IMR-90 (cell line): ENCODE results near the gene KLHL40. TPM values are rescaled to one million over a fixed set of nuclear protein-coding genes. Genes with fewer than 3 reads are reported as not detected.

ENCODE experiments used
- ATAC-seq: fragments of 200-7000 bp; cut with Tn5 transposase; 2 replicates; pipeline ENCODE4 v1.9.1; 2020; ENCODE audit warnings: low read depth, mild to moderate bottlenecking, moderate library complexity
- BruUV-seq: library from RNA; stranded (reverse); fragments of 400-500 nt; replicated peaks from 2 replicates; lab custom pipeline; 2021; lab: Mats Ljungman, UMichigan
- CTCF ChIA-PET: fragments of 300-600 bp; formaldehyde crosslinking; extraction: SDS; loops from one replicate; lab custom pipeline; 2021; ENCODE audit warnings: antibody characterized with exemption; lab: Yijun Ruan, JAX
- POLR2A ChIA-PET: fragments of 300-600 bp; sonication (Branson Sonifier 250); formaldehyde crosslinking; loops from one replicate; lab custom pipeline; 2022; ENCODE audit warnings: antibody characterized with exemption; ENCODE audit not compliant: unreplicated experiment; lab: Charles Lee
- DNase-seq: peaks from one replicate; pipeline ENCODE4 v3.0.0; 2013
- H2AFZ ChIP-seq: replicated peaks from 2 replicates; pipeline ENCODE3; 2013; ENCODE audit warnings: low read length, mild to moderate bottlenecking; ENCODE audit not compliant: poor library complexity
- H2AK5ac ChIP-seq: 2 replicates; pipeline ENCODE4 v1.6.1; 2013; ENCODE audit warnings: low read depth, low read length, inconsistent platforms
- H2AK9ac ChIP-seq: replicated peaks from 2 replicates; pipeline ENCODE3; 2013; ENCODE audit warnings: mild to moderate bottlenecking, low read depth, low read length, moderate library complexity; ENCODE audit not compliant: poor library complexity
- H2BK120ac ChIP-seq: 2 replicates; pipeline ENCODE4 v1.6.1; 2013; ENCODE audit warnings: low read depth, low read length, inconsistent platforms
- H2BK15ac ChIP-seq: 3 replicates; pipeline ENCODE4 v1.6.1; 2013; ENCODE audit warnings: low read depth, low read length, inconsistent platforms
- H2BK20ac ChIP-seq: 2 replicates; pipeline ENCODE4 v1.6.1; 2013; ENCODE audit warnings: low read depth, mild to moderate bottlenecking, inconsistent platforms, low read length, moderate library complexity
- H2BK5ac ChIP-seq: 2 replicates; pipeline ENCODE4 v1.6.1; 2013; ENCODE audit warnings: mild to moderate bottlenecking, low read depth, low read length, inconsistent platforms; ENCODE audit not compliant: poor library complexity, severe bottlenecking
- H3K14ac ChIP-seq: replicated peaks from 2 replicates; pipeline ENCODE4 v1.6.1; 2013; ENCODE audit warnings: low read depth, low read length, inconsistent platforms
- H3K18ac ChIP-seq: 2 replicates; pipeline ENCODE4 v1.6.1; 2013; ENCODE audit warnings: low read depth, low read length, control low read depth
- H3K23ac ChIP-seq: 2 replicates; pipeline ENCODE4 v1.6.1; 2013; ENCODE audit warnings: low read depth, low read length, inconsistent platforms
- H3K27ac ChIP-seq: 2 replicates; pipeline ENCODE4 v1.5.1; 2013; ENCODE audit warnings: mild to moderate bottlenecking, control low read depth, low read length; ENCODE audit not compliant: insufficient read depth
- H3K27me3 ChIP-seq: 2 replicates; pipeline ENCODE4 v1.6.1; 2013; ENCODE audit warnings: low read length; ENCODE audit not compliant: control insufficient read depth, insufficient read depth
- H3K36me3 ChIP-seq: 2 replicates; pipeline ENCODE4 v1.6.1; 2013; ENCODE audit warnings: low read length, mixed read lengths; ENCODE audit not compliant: control insufficient read depth, insufficient read depth
- H3K4ac ChIP-seq: 2 replicates; pipeline ENCODE4 v1.6.1; 2013; ENCODE audit warnings: low read depth, low read length, inconsistent platforms
- H3K4me1 ChIP-seq: 2 replicates; pipeline ENCODE4 v1.6.1; 2013; ENCODE audit warnings: low read length, mixed read lengths; ENCODE audit not compliant: control insufficient read depth, insufficient read depth
- H3K4me2 ChIP-seq: 2 replicates; pipeline ENCODE4 v1.6.1; 2013; ENCODE audit warnings: low read depth, mild to moderate bottlenecking, control low read depth, low read length, moderate library complexity
- H3K4me3 ChIP-seq: 2 replicates; pipeline ENCODE4 v1.5.1; 2013; ENCODE audit warnings: low read depth, mild to moderate bottlenecking, control low read depth, low read length, moderate library complexity; ENCODE audit not compliant: insufficient read depth
- H3K56ac ChIP-seq: 2 replicates; pipeline ENCODE4 v1.6.1; 2013; ENCODE audit warnings: low read length, inconsistent platforms; ENCODE audit not compliant: insufficient read depth; ENCODE audit errors: extremely low read depth
- H3K79me1 ChIP-seq, 2 experiments: 2 replicates each; pipeline ENCODE4 v1.6.1; 2013; ENCODE audit warnings: low read length in 2 of 2, inconsistent platforms in 1 of 2, low read depth in 1 of 2
- H3K9ac ChIP-seq: 2 replicates; pipeline ENCODE4 v1.6.1; 2013; ENCODE audit warnings: low read depth, low read length, control low read depth
- H3K9me1 ChIP-seq: 2 replicates; pipeline ENCODE4 v1.6.1; 2013; ENCODE audit warnings: low read length, inconsistent platforms; ENCODE audit not compliant: insufficient read depth
- H3K9me3 ChIP-seq: 2 replicates; pipeline ENCODE4 v1.6.1; 2013; ENCODE audit warnings: low read length; ENCODE audit not compliant: control insufficient read depth, insufficient read depth
- H4K20me1 ChIP-seq: 2 replicates; pipeline ENCODE4 v1.6.1; 2013; ENCODE audit warnings: low read length, inconsistent platforms; ENCODE audit not compliant: insufficient read depth
- H4K5ac ChIP-seq: 2 replicates; pipeline ENCODE4 v1.6.1; 2013; ENCODE audit warnings: mild to moderate bottlenecking, low read depth, low read length, control low read depth
- H4K8ac ChIP-seq, 2 experiments: 2 replicates each; pipeline ENCODE4 v1.6.1; 2013; ENCODE audit warnings: low read depth in 2 of 2, low read length in 2 of 2, control low read depth in 1 of 2, inconsistent platforms in 1 of 2
- H4K91ac ChIP-seq: 2 replicates; pipeline ENCODE4 v1.6.1; 2013; ENCODE audit warnings: low read depth, low read length, inconsistent platforms; ENCODE audit not compliant: insufficient read depth
- BHLHE40 ChIP-seq: fragments of 150-350 bp; IDR thresholded peaks from 2 replicates; pipeline ENCODE4 v1.6.1; 2016; ENCODE audit warnings: mild to moderate bottlenecking, low read depth, low read length
- CEBPB ChIP-seq: IDR thresholded peaks from 2 replicates; pipeline ENCODE4 v1.6.1; 2012; ENCODE audit warnings: low read depth, low read length, improper control_type of control experiment
- CHD1 ChIP-seq: IDR thresholded peaks from 2 replicates; pipeline ENCODE4 v1.6.1; 2012; ENCODE audit warnings: low read depth, low read length, improper control_type of control experiment
- FOS ChIP-seq: fragments of 150-350 bp; IDR thresholded peaks from 2 replicates; pipeline ENCODE4 v1.6.1; 2016; ENCODE audit warnings: low read depth, low read length
- MAZ ChIP-seq: IDR thresholded peaks from 2 replicates; pipeline ENCODE4 v1.6.1; 2012; ENCODE audit warnings: low read depth, mild to moderate bottlenecking, low read length, improper control_type of control experiment, moderate library complexity, borderline replicate concordance
- MXI1 ChIP-seq: IDR thresholded peaks from 2 replicates; pipeline ENCODE4 v1.6.1; 2012; ENCODE audit warnings: low read depth, mild to moderate bottlenecking, low read length, moderate library complexity, borderline replicate concordance
- NFE2L2 ChIP-seq: fragments of 150-350 bp; IDR thresholded peaks from 2 replicates; pipeline ENCODE4 v1.6.1; 2016; ENCODE audit warnings: low read depth, mild to moderate bottlenecking, low read length
- POLR2A ChIP-seq: IDR thresholded peaks from 2 replicates; pipeline ENCODE4 v1.6.1; 2012; ENCODE audit warnings: mild to moderate bottlenecking, low read depth, low read length
- RCOR1 ChIP-seq: IDR thresholded peaks from 2 replicates; pipeline ENCODE4 v1.6.1; 2012; ENCODE audit warnings: mild to moderate bottlenecking, low read length, improper control_type of control experiment; ENCODE audit not compliant: insufficient replicate concordance
- SMC3 ChIP-seq: fragments of 150-350 bp; IDR thresholded peaks from 2 replicates; pipeline ENCODE4 v1.6.1; 2016; ENCODE audit warnings: low read depth, mild to moderate bottlenecking, antibody characterized with exemption, low read length, moderate library complexity
- WGBS, 2 experiments: methylation state at CpG; one replicate each; pipeline versions ENCODE4 v1.1.5 to v1.1.7; 2013; ENCODE audit warnings: missing lambda C conversion rate in 2 of 2; ENCODE audit not compliant: insufficient read length in 1 of 2; ENCODE audit errors: extremely low coverage in 2 of 2; 5-methylcytosine and 5-hydroxymethylcytosine counted together
- dilution Hi-C: fragments of 300-500 bp; cut with HindIII; formaldehyde crosslinking; loops from one replicate; pipeline ENCODE4 v1.14.3; 2018; ENCODE audit warnings: low sequenced_read_pairs; ENCODE audit not compliant: unreplicated experiment
- in situ Hi-C: fragments of 300-500 bp; cut with MboI; formaldehyde crosslinking; loops from 3 replicates; pipeline ENCODE4 v1.14.3; 2019; ENCODE audit warnings: low sequenced_read_pairs, inconsistent platforms, mixed read lengths
- intact Hi-C: fragments of 100-400 bp; cut with micrococcal nuclease; formaldehyde crosslinking; loops from 2 replicates; pipeline ENCODE4 v1.10.0; 2022
- polyA plus RNA-seq, 3 experiments: library from polyadenylated mRNA; depleted of rRNA; stranded (reverse); fragments of >200 nt; gene quantifications; 2 replicates each; pipeline ENCODE4 v1.2.3, GENCODE V29; 2012; ENCODE audit warnings: low replicate concordance in 1 of 3
- total RNA-seq: library from RNA; depleted of rRNA; stranded (reverse); fragments of >200 nt; gene quantifications from 2 replicates; pipeline ENCODE4 v1.2.3, GENCODE V29; 2012
- TF ChIP-seq, protein P1 (sequence below): conservative IDR thresholded peaks from 2 replicates; pipeline ENCODE4 v1.5.1; 2012; ENCODE audit warnings: mild to moderate bottlenecking, low read depth, low read length, improper control_type of control experiment
- TF ChIP-seq, protein P2 (sequence below): fragments of 150-350 bp; IDR thresholded peaks from 2 replicates; pipeline ENCODE4 v1.6.1; 2016; ENCODE audit warnings: low read depth, mild to moderate bottlenecking, low read length, moderate library complexity, borderline replicate concordance

KLHL40 gene
- total and polyA plus RNA-seq, 2 of the 4 experiments (the other 2 are of a cell fraction) = not detected

DNA sequence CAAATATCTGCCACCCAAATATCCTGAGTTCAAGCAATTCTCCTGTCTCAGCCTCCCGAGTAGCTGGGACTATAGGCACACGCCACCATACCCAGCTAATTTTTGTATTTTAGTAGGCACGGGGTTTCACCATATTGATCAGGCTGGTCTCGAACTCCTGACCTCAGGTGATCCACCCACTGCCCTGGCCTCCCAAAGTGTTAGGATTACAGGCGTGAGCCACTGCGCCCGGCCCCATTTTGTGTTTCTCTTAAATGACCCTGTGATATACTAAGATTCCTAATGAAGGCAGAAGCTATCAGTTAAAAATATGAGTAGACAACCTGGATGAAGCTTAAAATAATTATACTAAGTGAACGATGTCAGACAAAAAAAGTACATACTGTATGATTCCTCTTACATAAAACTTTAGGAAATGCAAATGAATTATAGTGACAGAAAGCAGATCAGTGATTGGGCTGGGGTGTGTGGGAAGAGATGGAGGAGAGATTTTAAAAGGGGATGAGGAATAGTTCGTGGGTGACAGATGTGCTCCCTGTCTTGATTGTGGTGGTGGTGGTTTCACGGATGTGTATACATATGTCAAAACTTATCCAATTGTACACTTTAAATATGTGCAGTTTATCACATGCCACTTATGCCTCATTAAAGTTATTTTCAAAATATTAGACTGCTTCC is 3.8 kb upstream of the KLHL40 start:
- no peak overlapping the region for H3K27ac ChIP-seq
- H3K9me3 ChIP-seq = peaks cover 6% of the 10 kb centered on the region
- WGBS, 2 experiments = 100% methylated on average over 1 of the region's 10 CpGs; no CpG with 5 or more reads in 1 of the 2 experiments
- no peak overlapping the region for H3K9ac ChIP-seq
- no peak overlapping the region for H4K91ac ChIP-seq
- no peaks in the 10 kb centered on the region for H3K36me3 ChIP-seq
- H3K4ac ChIP-seq = no peak overlapping the region
- no peak overlapping the region for H4K5ac ChIP-seq
- no peak overlapping the region for H2AK9ac ChIP-seq
- H2AK5ac ChIP-seq = no peak overlapping the region
- H4K20me1 ChIP-seq = no peaks in the 10 kb centered on the region; the same call in 1 of the 2 replicates
- H2AFZ ChIP-seq = no peak overlapping the region
- dilution Hi-C loops = no loop called here
- ChIA-PET POLR2A (no interaction called here), CTCF (no interaction called here)
- in situ Hi-C loops = no loop called here
- H3K27me3 ChIP-seq = peaks cover 10% of the 10 kb centered on the region
- H3K4me3 ChIP-seq = no peak overlapping the region
- DNase-seq (no peak), ATAC-seq (no peak)
- H3K9me1 ChIP-seq = peaks cover 5% of the 10 kb centered on the region
- H3K79me1 ChIP-seq = no peaks in the 10 kb centered on the region
- H4K8ac ChIP-seq = no peak overlapping the region
- H2BK15ac ChIP-seq = no peak overlapping the region; the same call in 2 of the 3 replicates
- H2BK120ac ChIP-seq = no peak overlapping the region
- intact Hi-C loops = no loop called here
- no peak overlapping the region for H3K56ac ChIP-seq
- no TSS peak for BruUV-seq
- H2BK5ac ChIP-seq = no peak overlapping the region
- H3K4me1 ChIP-seq = peaks cover 7% of the 10 kb centered on the region
- H2BK20ac ChIP-seq = no peak overlapping the region
- H3K23ac ChIP-seq = no peak overlapping the region
- TF ChIP-seq MAZ = no peak
- TF ChIP-seq, protein P1, sequence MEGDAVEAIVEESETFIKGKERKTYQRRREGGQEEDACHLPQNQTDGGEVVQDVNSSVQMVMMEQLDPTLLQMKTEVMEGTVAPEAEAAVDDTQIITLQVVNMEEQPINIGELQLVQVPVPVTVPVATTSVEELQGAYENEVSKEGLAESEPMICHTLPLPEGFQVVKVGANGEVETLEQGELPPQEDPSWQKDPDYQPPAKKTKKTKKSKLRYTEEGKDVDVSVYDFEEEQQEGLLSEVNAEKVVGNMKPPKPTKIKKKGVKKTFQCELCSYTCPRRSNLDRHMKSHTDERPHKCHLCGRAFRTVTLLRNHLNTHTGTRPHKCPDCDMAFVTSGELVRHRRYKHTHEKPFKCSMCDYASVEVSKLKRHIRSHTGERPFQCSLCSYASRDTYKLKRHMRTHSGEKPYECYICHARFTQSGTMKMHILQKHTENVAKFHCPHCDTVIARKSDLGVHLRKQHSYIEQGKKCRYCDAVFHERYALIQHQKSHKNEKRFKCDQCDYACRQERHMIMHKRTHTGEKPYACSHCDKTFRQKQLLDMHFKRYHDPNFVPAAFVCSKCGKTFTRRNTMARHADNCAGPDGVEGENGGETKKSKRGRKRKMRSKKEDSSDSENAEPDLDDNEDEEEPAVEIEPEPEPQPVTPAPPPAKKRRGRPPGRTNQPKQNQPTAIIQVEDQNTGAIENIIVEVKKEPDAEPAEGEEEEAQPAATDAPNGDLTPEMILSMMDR = no peak
- no peak for TF ChIP-seq RCOR1
- TF ChIP-seq BHLHE40 = no peak
- no peak for TF ChIP-seq MXI1
- TF ChIP-seq, protein P2, sequence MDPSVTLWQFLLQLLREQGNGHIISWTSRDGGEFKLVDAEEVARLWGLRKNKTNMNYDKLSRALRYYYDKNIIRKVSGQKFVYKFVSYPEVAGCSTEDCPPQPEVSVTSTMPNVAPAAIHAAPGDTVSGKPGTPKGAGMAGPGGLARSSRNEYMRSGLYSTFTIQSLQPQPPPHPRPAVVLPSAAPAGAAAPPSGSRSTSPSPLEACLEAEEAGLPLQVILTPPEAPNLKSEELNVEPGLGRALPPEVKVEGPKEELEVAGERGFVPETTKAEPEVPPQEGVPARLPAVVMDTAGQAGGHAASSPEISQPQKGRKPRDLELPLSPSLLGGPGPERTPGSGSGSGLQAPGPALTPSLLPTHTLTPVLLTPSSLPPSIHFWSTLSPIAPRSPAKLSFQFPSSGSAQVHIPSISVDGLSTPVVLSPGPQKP = no peak
- no peak for TF ChIP-seq POLR2A
- TF ChIP-seq NFE2L2 = no peak
- TF ChIP-seq SMC3 = no peak
- TF ChIP-seq FOS = no peak
- no peak for TF ChIP-seq CEBPB
- TF ChIP-seq CHD1 = no peak
- no peak overlapping the region for H3K4me2 ChIP-seq
- H3K18ac ChIP-seq = no peak overlapping the region
- no peak overlapping the region for H3K14ac ChIP-seq
